ENCODE measurements around the gene COLEC12. TPM values are rescaled to one million over a fixed set of nuclear protein-coding genes. Genes with fewer than 3 reads are reported as not detected.

The COLEC12 gene
- polyA plus RNA-seq, 1 donor (not counting 4 experiments of a cell fraction or from before 2014, with no cell fraction given) = not detected

DNA sequence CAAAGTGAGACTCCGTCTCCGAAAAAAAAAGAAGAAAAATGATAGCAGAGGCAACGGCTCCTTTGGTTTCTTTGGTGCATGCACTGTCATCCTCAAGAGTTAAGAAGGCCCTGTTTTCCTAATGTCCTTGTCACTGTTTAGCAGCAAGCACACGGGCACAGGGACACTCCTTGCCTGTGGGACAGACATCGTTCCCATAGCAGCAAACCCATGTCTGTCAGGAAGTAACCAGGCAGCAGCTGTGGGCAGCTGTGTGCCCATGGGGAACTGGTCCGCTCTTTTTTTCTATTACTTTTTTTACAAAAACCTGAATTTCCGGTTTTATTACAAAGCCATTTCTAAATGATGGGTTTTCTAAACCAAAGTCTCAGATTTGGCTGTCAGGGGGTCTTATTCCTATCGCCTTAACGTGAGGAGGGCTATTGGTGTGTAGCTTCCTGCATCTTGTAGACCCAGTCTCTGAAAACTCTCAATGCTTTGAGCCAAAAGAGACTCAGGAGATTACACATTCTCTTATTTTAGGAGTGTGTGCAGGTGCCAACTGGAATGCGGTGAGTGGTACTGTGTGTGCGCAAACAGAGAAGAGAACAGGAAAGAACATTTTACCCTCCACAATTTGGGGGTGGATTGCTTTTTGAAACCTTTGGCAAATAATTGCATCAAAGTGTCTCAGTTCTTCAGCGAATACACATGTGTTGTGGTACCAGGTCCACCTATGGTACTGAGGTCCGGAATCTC, 109.6 kb downstream of the COLEC12 start:
- no peak overlapping the region for H2AFZ ChIP-seq (ENCODE audit: control insufficient read depth, low read length)
- no peaks in the 10 kb centered on the region for H4K20me1 ChIP-seq (ENCODE audit: control insufficient read depth, extremely low read depth, insufficient read depth, low read length)
- DNase-seq (ENCODE audit: low read depth, low spot score) = no peak
- H3K27me3 ChIP-seq (ENCODE audit: control insufficient read depth, extremely low read depth, insufficient read depth, low read length) = no peaks in the 10 kb centered on the region
- H3K79me2 ChIP-seq (ENCODE audit: control insufficient read depth, insufficient read depth, low read length) = no peaks in the 10 kb centered on the region
- no peak overlapping the region for H3K27ac ChIP-seq (ENCODE audit: control insufficient read depth, insufficient read depth, low read length)
- no peak for FAIRE-seq
- H3K9me3 ChIP-seq (ENCODE audit: control insufficient read depth, low read depth, low read length) = no peaks in the 10 kb centered on the region
- no peak overlapping the region for H3K9ac ChIP-seq (ENCODE audit: control insufficient read depth, extremely low read depth, insufficient read depth, low read length)
- H3K4me2 ChIP-seq (ENCODE audit: control insufficient read depth, extremely low read depth, insufficient read depth, low read depth, low read length) = no peak overlapping the region
- H3K4me3 ChIP-seq (ENCODE audit: control insufficient read depth in 2 of 3, extremely low read depth in 1 of 3, insufficient read depth in 2 of 3, low read depth in 1 of 3, low read length in 3 of 3) = no peak overlapping the region
- H3K36me3 ChIP-seq (ENCODE audit: control insufficient read depth in 2 of 2, extremely low read depth in 1 of 2, insufficient read depth in 2 of 2, low read length in 2 of 2) = no peaks in the 10 kb centered on the region
- H3K4me1 ChIP-seq (ENCODE audit: control insufficient read depth, extremely low read depth, insufficient read depth, low read length) = peaks cover 7% of the 10 kb centered on the region
- dilution Hi-C loops (cut with MboI; ENCODE audit: extremely low pct_ligation_motif_present, low sequenced_read_pairs) = no loop called here
- H3K9me1 ChIP-seq (ENCODE audit: control insufficient read depth, extremely low read depth, insufficient read depth, low read length) = no peaks in the 10 kb centered on the region
- TF ChIP-seq, protein P1, sequence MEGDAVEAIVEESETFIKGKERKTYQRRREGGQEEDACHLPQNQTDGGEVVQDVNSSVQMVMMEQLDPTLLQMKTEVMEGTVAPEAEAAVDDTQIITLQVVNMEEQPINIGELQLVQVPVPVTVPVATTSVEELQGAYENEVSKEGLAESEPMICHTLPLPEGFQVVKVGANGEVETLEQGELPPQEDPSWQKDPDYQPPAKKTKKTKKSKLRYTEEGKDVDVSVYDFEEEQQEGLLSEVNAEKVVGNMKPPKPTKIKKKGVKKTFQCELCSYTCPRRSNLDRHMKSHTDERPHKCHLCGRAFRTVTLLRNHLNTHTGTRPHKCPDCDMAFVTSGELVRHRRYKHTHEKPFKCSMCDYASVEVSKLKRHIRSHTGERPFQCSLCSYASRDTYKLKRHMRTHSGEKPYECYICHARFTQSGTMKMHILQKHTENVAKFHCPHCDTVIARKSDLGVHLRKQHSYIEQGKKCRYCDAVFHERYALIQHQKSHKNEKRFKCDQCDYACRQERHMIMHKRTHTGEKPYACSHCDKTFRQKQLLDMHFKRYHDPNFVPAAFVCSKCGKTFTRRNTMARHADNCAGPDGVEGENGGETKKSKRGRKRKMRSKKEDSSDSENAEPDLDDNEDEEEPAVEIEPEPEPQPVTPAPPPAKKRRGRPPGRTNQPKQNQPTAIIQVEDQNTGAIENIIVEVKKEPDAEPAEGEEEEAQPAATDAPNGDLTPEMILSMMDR (optimal IDR thresholded peaks at IDR 0.05 in 1 of 3, IDR thresholded peaks at IDR 0.05 in 1 of 3, conservative IDR thresholded peaks at IDR 0.05 in 1 of 3; ENCODE audit: extremely low read depth in 1 of 3, insufficient read depth in 2 of 3, low read length in 3 of 3) = no peak
- TF ChIP-seq EZH2 (IDR thresholded peaks at IDR 0.05; ENCODE audit: low read length) = no peak

DNA sequence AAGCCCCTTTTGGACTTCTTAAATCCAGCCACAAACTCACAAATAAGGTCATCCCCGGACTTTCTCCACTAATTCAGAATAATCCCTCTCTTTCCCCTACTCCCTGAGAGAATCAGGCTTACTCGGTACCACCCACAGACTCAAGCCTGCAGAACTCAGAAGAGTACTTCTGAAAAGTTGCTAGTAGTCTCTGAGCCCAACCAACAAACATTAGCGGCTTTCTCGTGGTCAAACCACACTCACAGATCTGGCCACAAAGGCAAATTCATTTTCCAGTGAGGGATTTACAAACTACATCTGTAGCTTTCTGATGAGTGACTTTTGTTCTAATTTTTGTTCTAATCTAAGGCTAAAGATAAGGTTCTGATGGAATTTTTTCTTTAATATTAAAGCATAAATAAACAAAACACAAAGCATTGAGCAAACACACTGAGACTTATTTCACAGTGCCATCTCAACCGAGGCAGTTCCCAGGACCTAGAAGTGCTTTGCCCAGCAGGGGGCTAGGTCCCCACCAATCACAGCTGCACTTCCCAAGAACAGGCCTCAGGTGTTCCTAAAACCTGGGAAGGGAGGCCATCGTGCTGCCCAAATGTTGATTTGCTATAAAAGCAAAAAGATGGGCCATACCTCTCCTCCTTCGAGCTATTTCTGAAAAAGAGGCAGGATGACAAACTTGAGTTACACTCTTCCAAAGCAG, 110.7 kb downstream of the COLEC12 start:
- Histone ChIP-seq H3K79me2 (ENCODE audit: control insufficient read depth, insufficient read depth, low read length) (no peaks in the 10 kb centered on the region), H3K4me3 (ENCODE audit: control insufficient read depth in 2 of 3, extremely low read depth in 1 of 3, insufficient read depth in 2 of 3, low read depth in 1 of 3, low read length in 3 of 3) (no peak overlapping the region), H2AFZ (ENCODE audit: control insufficient read depth, low read length) (no peak overlapping the region), H3K4me2 (ENCODE audit: control insufficient read depth, extremely low read depth, insufficient read depth, low read depth, low read length) (no peak overlapping the region), H3K4me1 (ENCODE audit: control insufficient read depth, extremely low read depth, insufficient read depth, low read length) (no peaks in the 10 kb centered on the region), H3K9me1 (ENCODE audit: control insufficient read depth, extremely low read depth, insufficient read depth, low read length) (no peaks in the 10 kb centered on the region), H3K9me3 (ENCODE audit: control insufficient read depth, low read depth, low read length) (no peaks in the 10 kb centered on the region), H3K36me3 (ENCODE audit: control insufficient read depth in 2 of 2, extremely low read depth in 1 of 2, insufficient read depth in 2 of 2, low read length in 2 of 2) (no peaks in the 10 kb centered on the region), H3K27ac (ENCODE audit: control insufficient read depth, insufficient read depth, low read length) (no peak overlapping the region), H3K27me3 (ENCODE audit: control insufficient read depth, extremely low read depth, insufficient read depth, low read length) (no peaks in the 10 kb centered on the region), H4K20me1 (ENCODE audit: control insufficient read depth, extremely low read depth, insufficient read depth, low read length) (no peaks in the 10 kb centered on the region), H3K9ac (ENCODE audit: control insufficient read depth, extremely low read depth, insufficient read depth, low read length) (no peak overlapping the region)
- no peak for DNase-seq (ENCODE audit: low read depth, low spot score)
- no peak for FAIRE-seq
- dilution Hi-C loops (cut with MboI; ENCODE audit: extremely low pct_ligation_motif_present, low sequenced_read_pairs) = no loop called here
- no peak for TF ChIP-seq EZH2 (IDR thresholded peaks at IDR 0.05; ENCODE audit: low read length)
- TF ChIP-seq, protein P1 (optimal IDR thresholded peaks at IDR 0.05 in 1 of 3, IDR thresholded peaks at IDR 0.05 in 1 of 3, conservative IDR thresholded peaks at IDR 0.05 in 1 of 3; ENCODE audit: extremely low read depth in 1 of 3, insufficient read depth in 2 of 3, low read length in 3 of 3) = peak in 1 of 3 experiments; percentile 2

All from keratinocyte (primary cell).